COLO668 (cell line): ENCODE results near the gene TNFSF15.
"Not testable (repeated sequence)": the region's sequence is repeated elsewhere in the genome, so short reads cannot be mapped to it uniquely, and the experiment has no call there.

Experiments used
- DNase-seq: peaks from one replicate; lab custom pipeline; 2025; ENCODE audit not compliant: unreplicated experiment; lab: John Stamatoyannopoulos, UW

TNFSF15 gene

DNA sequence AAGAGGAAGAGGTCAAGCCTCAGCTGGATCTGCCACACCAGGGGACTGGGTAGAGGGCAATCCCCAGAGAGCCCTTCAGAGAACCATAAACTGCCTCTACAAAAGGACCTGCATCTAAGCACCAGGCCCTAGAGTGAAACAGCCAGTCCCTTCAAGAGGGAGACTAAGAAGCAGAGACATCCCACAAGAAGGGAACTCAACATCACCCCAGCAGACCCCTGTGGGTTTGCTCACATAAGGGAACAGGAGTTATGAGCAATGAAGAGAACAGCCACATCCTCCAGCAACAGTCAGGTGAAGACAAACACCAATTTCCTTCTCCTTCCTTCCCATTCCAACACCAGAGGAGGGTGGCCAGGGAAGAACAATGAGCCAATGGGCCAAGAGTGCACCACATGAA is 48.9 kb downstream of the TNFSF15 start:
- DNase-seq: no peak

DNA sequence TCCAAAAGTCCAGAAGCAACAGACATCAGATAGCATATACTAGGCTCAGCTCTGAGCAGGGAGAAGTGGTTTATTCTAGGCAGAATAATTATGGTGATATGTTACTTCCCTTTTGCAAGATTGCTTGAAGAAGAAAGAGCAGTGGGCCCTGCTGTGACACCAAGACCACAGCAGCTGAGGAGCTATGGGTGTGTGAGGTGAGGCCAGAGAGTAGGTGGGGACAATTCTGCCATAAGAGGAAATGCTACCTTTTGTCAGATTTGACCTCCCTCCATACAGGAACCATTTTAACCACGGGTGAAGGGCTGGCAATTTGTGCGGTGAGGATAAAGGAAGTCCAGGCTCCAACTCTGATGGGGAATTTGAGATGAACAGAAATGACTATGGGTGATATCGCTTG is 51.3 kb downstream of the TNFSF15 start:
- DNase-seq: no peak

DNA sequence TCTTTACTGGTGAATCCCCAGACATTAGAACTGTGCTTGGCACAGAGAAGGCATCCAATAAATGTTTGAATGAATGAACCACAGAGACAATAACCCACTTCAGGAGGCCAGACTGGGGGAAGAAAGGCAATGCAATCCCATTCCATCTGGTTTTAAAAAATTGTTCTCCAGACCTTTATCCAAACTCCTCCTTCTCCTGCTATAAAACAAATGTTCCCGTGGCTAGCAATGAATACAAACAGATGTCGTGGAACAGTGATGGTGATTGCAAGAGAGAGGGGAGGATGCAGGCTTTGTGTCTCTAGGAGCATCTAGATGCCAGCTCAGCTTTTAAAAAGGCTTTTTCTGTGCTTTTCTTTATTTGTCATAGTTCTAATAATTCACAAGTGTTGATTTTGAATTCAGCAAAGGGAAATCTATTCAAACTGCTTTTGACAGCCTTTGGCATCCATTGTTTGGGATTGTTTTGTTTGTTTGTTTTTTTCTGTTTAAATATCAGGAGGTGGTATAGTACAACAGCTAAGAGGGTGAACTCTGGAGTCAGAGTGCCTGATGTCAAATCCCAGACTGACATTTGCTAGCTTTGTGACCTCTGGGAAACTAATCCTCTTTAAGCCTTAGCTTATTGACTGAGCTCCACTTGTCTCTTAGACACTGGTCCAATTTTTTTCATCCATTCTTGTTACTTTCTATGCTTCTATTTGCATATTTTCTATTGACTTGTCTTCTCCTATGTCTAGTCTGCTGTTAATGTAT is 59.1 kb downstream of the TNFSF15 start:
- DNase-seq: no peak

DNA sequence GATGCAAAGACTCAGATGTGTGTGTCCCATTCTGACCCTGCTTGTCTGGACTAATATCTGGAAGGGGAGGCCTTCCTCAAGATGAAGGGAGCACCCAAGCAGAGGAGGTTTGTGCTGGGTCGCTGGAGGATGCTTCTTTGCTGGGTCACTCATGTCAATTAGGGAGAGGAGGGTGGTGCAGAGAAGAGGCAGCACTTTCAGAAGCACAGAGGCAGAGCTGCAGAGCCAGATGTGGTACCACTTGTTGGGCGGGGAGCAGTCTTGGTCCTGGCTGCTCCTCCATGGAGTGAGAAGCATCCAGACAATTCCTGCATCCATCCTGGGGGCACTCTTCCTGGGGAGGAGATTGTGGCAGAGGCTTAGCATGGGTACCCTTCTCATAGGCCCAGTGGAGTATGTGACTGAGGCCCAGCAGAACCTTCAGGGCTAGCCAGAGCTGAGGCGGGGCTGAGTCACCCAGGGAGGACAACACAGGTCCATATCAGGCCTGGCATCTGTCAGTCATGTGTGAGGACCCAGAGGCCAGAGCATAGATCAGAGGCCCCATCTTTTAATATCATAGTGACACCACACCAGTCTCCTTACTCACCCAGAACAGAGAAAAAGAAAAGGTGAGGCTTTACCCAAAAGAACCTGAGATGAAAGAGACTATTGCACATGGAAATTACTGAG is 59.8 kb downstream of the TNFSF15 start:
- DNase-seq: no peak

DNA sequence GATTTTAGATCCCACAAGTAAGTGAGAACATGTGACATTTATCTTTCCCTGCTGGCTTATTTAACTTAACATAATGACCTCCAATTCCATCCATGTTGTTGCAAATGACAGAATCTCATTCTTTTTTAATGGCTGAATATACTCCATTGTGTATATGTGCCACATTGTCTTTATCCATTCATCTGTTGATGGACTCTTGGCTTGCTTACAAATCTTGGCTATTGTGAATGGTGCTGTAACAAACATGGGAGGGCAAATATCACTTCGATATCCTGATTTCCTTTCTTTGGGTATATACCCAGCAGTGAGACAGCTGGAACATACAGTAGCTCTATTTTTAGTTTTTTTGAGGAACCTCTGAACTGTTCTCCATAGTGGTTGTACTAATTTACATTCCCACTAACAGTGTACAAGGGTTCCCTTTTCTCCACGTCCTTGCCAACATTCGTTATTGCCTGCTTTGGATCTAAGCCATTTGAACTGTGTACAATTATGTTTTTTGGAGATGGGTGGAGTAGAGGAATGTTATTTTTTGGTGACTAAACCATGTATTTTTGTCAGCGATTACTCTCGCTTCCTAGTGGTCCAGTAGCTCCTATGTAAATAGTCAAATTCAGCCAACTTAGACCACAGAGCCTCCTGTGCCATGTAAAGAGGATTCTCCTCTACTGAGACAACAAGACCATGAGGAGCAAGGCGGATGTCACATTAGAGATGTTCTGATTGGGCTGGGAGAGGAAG is 60.6 kb downstream of the TNFSF15 start:
- no peak for DNase-seq

DNA sequence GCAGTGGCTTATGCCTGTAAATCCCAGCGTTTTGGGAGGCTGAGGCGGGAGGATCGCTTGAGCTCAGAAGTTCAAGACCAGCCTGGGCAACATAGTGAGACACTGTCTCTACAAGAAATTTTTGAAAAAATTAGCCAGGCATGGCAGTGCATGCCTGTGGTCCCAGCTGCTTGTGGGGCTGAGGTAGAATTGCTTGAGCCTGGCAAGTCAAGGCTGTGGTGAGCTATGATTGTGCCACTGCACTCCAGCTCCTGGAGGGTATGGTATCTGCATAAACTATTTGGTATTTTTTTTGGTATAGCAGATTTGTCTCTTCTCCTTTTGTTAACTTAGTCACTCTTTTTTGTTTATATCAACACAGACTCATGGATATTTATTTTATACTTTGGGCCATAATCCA is 62.4 kb downstream of the TNFSF15 start:
- DNase-seq: no peak

DNA sequence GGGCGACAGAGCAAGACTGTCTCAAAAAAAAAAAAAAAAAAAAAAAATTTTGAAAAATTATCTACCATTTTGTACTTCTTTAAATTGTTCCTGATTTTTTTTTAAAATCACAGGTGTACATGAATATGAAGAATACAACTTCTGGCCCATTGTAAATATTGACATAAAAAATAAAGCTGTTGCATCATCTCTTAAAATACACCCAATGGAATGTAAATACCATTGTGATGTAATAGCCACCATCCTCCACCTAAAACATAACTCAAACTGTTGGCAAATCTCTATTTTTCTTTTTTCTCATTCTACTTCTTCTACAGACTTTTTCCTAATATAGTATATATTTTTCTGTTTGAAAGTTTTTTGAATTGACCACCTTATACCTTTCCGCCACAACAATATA is 62.9 kb downstream of the TNFSF15 start:
- no peak for DNase-seq

DNA sequence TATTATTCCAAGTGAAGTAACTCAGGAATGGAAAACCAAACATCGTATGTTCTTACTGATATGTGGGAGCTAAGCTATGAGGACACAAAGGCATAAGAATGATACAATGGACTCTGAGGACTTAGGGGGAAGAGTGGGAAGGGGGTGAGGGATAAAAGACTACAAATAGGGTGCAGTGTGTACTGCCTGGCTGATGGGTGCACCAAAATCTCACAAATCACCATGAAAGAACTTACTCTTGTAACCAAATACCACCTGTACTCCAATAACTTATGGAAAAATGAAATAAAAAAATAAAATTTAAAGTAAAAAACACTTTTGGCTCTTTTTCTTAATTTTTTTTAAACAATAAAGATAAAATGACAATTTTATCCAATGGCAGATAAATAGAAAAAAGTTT is 64.3 kb downstream of the TNFSF15 start:
- DNase-seq: not testable (repeated sequence)

DNA sequence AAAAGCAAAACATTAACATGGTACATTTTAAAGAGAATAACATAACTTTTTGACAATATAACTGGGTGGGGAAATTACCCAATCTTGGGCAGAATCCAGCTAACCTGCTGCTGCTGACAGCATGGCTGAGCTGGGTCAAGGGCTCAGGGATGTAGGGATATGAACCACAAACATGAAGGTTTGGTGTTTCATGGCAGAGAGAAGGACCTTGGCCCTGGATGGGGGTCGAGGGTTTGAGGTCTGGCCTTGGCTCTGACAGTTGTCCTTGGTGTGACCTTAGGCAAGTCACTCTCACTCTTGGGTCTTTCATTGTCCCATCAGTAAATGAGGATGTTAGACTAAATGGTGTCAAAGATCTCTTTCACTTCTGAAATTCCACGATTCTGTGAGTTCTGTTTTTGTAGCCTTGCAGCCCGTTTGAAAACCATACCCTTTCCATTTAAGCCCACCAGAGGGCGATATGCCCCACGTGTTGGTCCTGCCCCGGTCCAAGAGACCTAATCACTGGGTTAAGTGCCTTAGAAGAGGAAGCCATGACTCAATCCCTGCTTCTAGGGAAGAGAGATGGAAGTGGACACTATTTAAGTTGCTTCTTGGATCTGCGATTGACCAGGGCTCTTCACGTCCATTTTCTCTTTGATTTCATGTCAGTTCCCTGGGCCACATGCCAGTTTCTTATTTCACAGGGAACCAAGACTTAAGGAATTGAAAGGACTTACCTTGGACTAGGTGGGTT is 67.1 kb downstream of the TNFSF15 start:
- peak; percentile 57 for DNase-seq

DNA sequence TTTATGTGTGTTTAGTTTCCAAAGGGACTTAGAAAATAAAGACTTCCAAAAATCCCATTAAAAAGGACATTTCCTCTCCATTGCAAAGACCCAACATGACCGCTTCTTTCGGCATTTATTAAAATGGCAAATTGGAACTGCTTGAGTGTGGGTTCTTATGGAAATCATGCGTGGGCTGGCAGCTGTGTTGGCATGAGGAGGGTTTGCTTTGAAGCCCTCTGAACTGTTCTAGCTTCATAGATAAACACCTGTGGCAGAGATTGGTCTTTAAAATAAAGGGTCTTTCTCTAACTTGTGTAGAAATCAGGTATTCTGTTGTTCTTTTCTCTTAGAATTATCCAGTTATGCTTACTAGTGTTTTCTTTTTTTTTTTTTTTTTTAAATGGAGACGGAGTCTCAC is 68.0 kb downstream of the TNFSF15 start:
- no peak for DNase-seq

DNA sequence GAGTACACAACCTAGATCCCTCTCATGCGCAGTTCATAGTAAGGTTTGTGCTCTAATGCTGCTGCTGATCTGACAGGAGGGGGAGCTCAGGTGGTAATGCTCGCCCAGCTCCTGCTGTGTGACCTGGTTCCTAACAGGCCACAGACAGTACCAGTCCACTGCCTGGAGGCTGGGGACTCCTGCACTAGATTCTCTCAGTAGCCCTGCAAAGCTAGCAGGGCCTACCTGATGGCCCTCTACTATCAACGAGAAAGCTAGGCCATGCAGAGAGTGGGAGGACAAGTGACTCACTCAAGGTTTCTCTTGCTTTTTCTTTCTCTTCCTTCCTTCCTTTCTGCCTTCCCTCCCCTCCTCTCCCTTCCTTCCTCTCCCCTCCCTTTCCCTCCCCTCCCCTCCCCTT is 68.7 kb downstream of the TNFSF15 start:
- no peak for DNase-seq

DNA sequence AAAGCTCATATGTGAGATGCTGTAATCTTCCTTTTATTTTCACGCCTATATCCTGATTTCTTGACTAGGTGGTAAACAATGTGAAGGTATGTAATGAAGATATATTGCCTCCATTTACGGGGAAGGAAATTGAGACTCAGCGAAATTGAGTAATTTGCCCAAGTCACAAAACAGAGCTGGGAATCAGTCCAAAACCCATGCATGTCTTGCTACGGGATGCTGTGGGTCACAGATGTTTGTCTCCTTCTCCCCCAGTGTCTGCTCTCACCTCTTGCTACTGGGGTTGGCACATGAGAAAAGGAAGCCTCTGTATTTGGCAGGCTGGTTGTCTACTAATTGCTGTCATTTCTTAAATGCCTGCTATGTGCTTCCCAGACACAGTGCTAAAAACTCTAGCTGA is 70.1 kb downstream of the TNFSF15 start:
- DNase-seq: no peak

DNA sequence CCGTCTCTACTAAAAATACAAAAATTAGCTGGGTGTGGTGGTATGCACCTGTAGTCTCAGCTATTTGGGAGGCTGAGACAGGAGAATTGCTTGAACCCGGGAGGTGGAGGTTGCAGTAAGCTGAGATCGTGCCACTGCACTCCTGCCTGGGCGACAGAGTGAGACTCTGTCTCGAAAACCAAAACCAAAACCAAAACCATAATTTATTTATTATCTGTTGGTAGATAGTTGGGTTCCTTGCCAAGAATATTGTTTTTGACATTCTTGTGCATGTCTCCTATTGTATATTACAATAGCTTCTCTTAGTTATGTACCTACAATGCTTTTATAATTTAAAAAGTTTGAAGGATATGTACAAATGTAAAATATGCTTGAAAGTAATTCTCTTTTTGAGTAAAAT is 70.7 kb downstream of the TNFSF15 start:
- not testable (repeated sequence) for DNase-seq
